Hepatocyte (in vitro differentiated cells): ENCODE data around the gene ERC2. TPM values are rescaled to one million over a fixed set of nuclear protein-coding genes. Genes with fewer than 3 reads are reported as not detected.

ENCODE experiments used
- DNase-seq: peaks from one replicate; pipeline ENCODE4 v3.0.0-alpha.2; 2016; ENCODE audit warnings: low spot score
- H2AFZ ChIP-seq: fragments of 200-600 bp; sonication (generic); 2 replicates; pipeline ENCODE4 v1.6.0; 2016; ENCODE audit warnings: antibody characterized with exemption, mild to moderate bottlenecking
- H3K27ac ChIP-seq: fragments of 200-600 bp; sonication (generic); 2 replicates; pipeline ENCODE4 v1.5.1; 2016; ENCODE audit warnings: mild to moderate bottlenecking
- H3K27me3 ChIP-seq: fragments of 200-600 bp; sonication (generic); 2 replicates; pipeline ENCODE4 v1.6.1; 2016
- H3K36me3 ChIP-seq: fragments of 200-600 bp; sonication (generic); replicated peaks from 2 replicates; pipeline ENCODE4 v1.5.1; 2016; ENCODE audit warnings: low read depth; ENCODE audit not compliant: insufficient read depth
- H3K4me1 ChIP-seq: fragments of 200-600 bp; sonication (generic); 2 replicates; pipeline ENCODE4 v1.5.1; 2016; ENCODE audit warnings: mild to moderate bottlenecking, moderate library complexity; ENCODE audit not compliant: insufficient read depth
- H3K4me2 ChIP-seq: fragments of 200-600 bp; sonication (generic); 2 replicates; pipeline ENCODE4 v1.6.0; 2016
- H3K4me3 ChIP-seq: fragments of 200-600 bp; sonication (generic); 2 replicates; pipeline ENCODE4 v1.5.1; 2016; ENCODE audit warnings: mild to moderate bottlenecking
- H3K79me2 ChIP-seq: fragments of 200-600 bp; sonication (generic); 2 replicates; pipeline ENCODE4 v1.6.0; 2017; ENCODE audit warnings: mild to moderate bottlenecking
- H3K9me2 ChIP-seq: fragments of 200-600 bp; sonication (generic); replicated peaks from 2 replicates; pipeline ENCODE4 v1.6.0; 2017; ENCODE audit warnings: mild to moderate bottlenecking; ENCODE audit not compliant: insufficient read depth
- H3K9me3 ChIP-seq: fragments of 200-600 bp; sonication (generic); 2 replicates; pipeline ENCODE4 v1.5.1; 2016; ENCODE audit warnings: low read depth, mild to moderate bottlenecking
- H4K20me1 ChIP-seq: fragments of 200-600 bp; sonication (generic); 2 replicates; pipeline ENCODE4 v1.6.0; 2016; ENCODE audit warnings: mild to moderate bottlenecking; ENCODE audit not compliant: insufficient read depth, poor library complexity, severe bottlenecking
- CTCF ChIP-seq: fragments of 200-600 bp; sonication (generic); IDR thresholded peaks from 2 replicates; pipeline ENCODE4 v1.5.1; 2016; ENCODE audit warnings: antibody characterized with exemption, mild to moderate bottlenecking; ENCODE audit not compliant: poor library complexity
- EZH2 ChIP-seq: fragments of 200-600 bp; sonication (generic); IDR thresholded peaks from 2 replicates; pipeline ENCODE4 v1.6.1; 2016; ENCODE audit warnings: antibody characterized with exemption, mild to moderate bottlenecking, borderline replicate concordance
- EZH2phosphoT487 ChIP-seq: fragments of 200-600 bp; sonication (generic); IDR thresholded peaks from one replicate; pipeline ENCODE4 v1.6.1; 2018; ENCODE audit warnings: antibody characterized with exemption, mild to moderate bottlenecking, low read depth, moderate library complexity; ENCODE audit not compliant: unreplicated experiment, severe bottlenecking
- WGBS: methylation state at CpG from one replicate; pipeline ENCODE4 v1.1.6; 2016; ENCODE audit warnings: low lambda C conversion rate; ENCODE audit errors: missing lambda C conversion rate; 5-methylcytosine and 5-hydroxymethylcytosine counted together
- polyA plus RNA-seq: library from polyadenylated mRNA; unstranded; fragments of >200 nt; fragmentation: Nextera tagmentation; extraction: Ambion mirVana; gene quantifications from 2 replicates; pipeline ENCODE4 v1.2.1, GENCODE V29; 2016
- total RNA-seq: library from RNA; depleted of rRNA; stranded (reverse); fragments of >200 nt; gene quantifications from 2 replicates; pipeline ENCODE4 v1.2.3, GENCODE V29; 2014

The ERC2 gene
- total and polyA plus RNA-seq, 2 experiments from 2014 or later, result 1.2 to 5.3 TPM

- Histone ChIP-seq H3K36me3 (no peaks in the 10 kb centered on the region), H3K4me1 (no peaks in the 10 kb centered on the region), H3K4me2 (no peak overlapping the region), H3K79me2 (no peaks in the 10 kb centered on the region), H3K9me3 (no peaks in the 10 kb centered on the region), H3K9me2 (no peaks in the 10 kb centered on the region), H2AFZ (no peak overlapping the region), H4K20me1 (no peaks in the 10 kb centered on the region), H3K27me3 (no peaks in the 10 kb centered on the region), H3K27ac (no peak overlapping the region), H3K4me3 (no peak overlapping the region)
- WGBS, result 78% methylated on average over 11 of the region's 11 CpGs
- TF ChIP-seq CTCF, result no peak
- TF ChIP-seq EZH2phosphoT487, result no peak
- no peak for TF ChIP-seq EZH2
- no peak for DNase-seq
Observed at GRCh38 chr3:56219894-56220805, 248.1 kb downstream of the ERC2 start.

- no peak for DNase-seq
- Histone ChIP-seq H3K4me1 (no peaks in the 10 kb centered on the region), H3K36me3 (no peaks in the 10 kb centered on the region), H2AFZ (no peak overlapping the region), H3K9me2 (no peaks in the 10 kb centered on the region), H3K9me3 (no peaks in the 10 kb centered on the region), H3K79me2 (no peaks in the 10 kb centered on the region), H3K27me3 (no peaks in the 10 kb centered on the region), H3K4me2 (no peak overlapping the region), H4K20me1 (no peaks in the 10 kb centered on the region), H3K4me3 (no peak overlapping the region), H3K27ac (peak overlapping the region; percentile 30)
- 70% methylated on average over 2 of the region's 2 CpGs for WGBS
- TF ChIP-seq EZH2 (no peak), CTCF (no peak), EZH2phosphoT487 (no peak)
Observed at GRCh38 chr3:56209982-56210751, 258.1 kb downstream of the ERC2 start.

GRCh38 chr3:56207922-56208321 is 260.3 kb downstream of the ERC2 start:
- Histone ChIP-seq H3K79me2 (no peaks in the 10 kb centered on the region), H3K9me2 (no peaks in the 10 kb centered on the region), H2AFZ (no peak overlapping the region), H3K36me3 (no peaks in the 10 kb centered on the region), H3K27me3 (no peaks in the 10 kb centered on the region), H3K4me1 (peaks cover 3% of the 10 kb centered on the region), H3K27ac (no peak overlapping the region), H4K20me1 (no peaks in the 10 kb centered on the region), H3K4me2 (no peak overlapping the region), H3K4me3 (no peak overlapping the region), H3K9me3 (no peaks in the 10 kb centered on the region)
- TF ChIP-seq CTCF (no peak), EZH2phosphoT487 (no peak), EZH2 (no peak)
- WGBS, result 65% methylated on average over 4 of the region's 4 CpGs
- DNase-seq, result no peak
